GM20431 (cell line): Measurements from ENCODE around the gene TRPM2.

ENCODE experiments used
- in situ Hi-C: fragments of 300-500 bp; cut with MseI, MboI; formaldehyde crosslinking; loops from one replicate; pipeline ENCODE4 v1.15.0; 2020; ENCODE audit warnings: low sequenced_read_pairs; ENCODE audit not compliant: unreplicated experiment

The TRPM2 gene

DNA sequence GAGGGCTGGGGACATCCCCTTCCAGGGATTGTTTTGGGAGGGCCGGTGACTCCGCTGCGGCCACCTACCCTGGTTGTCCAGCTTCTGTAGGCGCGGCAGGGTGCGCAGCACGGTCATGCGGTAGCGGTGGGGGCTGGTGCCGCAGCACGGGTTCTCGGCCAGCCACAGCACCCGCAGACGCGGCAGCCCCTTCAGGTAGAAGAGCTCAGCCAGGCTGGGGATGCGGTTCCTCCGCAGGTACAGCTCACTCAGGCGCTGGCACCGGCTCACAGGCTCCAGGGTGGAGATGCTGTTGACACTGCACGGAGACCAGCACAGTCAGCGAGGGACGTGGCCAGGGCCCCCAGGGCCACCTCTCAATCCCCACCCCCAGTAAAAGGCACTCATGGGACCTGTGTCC lies 20.5 kb upstream of the TRPM2 start:
- in situ Hi-C loops, result loop anchor here (25.0 kb wide), 1 partner anchor 104 kb away; no protein-coding TSS in a partner anchor

DNA sequence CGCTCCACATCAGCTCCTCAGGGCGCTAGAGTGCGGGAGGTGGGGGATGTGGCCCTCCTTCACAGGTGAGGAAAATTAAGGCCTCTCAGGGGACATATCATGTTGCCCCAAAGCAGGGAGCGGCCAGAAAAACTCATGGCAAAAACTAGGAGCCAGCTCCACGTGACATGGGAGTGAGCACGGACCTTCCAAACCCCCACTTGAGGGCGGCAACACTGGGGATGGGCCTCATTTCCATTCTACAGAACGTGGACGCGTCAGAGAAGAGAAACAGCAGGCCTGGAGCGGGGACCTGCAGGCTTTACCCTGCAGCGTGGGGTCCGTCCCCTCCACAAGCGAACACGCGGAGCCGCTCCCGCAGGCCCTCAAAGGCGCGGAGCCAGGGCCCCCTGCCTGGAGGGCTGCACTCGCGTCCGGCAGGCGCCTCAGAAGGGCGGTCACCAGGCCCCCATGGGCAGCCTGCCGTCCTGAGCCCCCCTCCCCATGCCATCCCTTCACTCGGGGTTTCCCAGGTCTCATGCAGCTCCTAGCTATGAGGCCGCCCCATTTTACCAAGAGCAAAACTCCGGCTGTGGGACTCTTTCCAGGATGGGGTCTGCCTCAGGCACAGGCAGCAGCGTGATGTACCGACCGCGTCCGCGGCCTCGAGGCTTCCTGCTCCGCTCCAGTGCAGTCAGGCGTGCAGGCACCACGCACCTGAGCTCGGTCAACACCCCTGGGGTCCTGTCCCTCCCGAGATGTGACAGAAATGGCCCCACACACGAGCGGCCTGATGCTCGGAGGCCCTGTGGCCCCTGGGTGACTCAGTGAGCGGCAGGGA lies 19.7 kb upstream of the TRPM2 start:
- in situ Hi-C loops, result loop anchor here (25.0 kb wide), 1 partner anchor 104 kb away; no protein-coding TSS in a partner anchor

DNA sequence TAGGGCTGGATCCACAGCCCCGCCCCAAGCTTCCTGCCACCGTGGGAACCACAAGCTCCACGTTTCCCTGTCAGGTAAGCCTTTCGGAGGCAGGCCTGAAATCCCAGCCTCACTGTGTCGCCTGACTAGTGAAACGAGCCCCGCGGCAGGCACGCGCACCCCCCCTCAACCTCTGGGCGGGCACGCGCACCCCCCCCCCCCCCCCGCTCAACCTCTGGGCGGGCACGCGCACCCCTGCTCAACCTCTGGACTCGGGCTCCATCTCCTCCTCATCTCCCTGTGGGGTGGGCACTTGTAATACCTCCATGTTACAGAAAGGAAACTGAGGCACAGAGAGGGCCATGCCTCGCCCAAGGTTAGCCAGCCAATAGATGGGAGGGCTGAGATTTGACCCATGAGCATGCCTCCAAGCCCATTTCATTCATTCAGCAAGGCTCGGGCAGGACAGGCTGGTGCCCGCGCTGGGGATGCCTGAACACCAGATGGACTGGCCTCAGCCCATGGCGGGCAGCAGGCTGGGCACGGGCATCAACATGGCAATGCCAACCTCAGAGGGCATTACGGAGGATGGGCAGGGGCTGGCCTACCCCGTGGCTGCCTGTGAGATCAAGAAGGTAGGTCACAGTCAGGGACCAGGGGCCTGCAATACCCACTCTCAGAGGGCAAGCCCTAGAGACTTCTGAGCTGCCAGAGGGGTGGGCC lies 18.9 kb upstream of the TRPM2 start:
- in situ Hi-C loops, result loop anchor here (25.0 kb wide), 1 partner anchor 103 kb away; no protein-coding TSS in a partner anchor

GRCh38 chr21:44335266-44336059 lies 18.0 kb upstream of the TRPM2 start:
- in situ Hi-C loops, result loop anchor here (25.0 kb wide), 1 partner anchor 102 kb away; no protein-coding TSS in a partner anchor

DNA sequence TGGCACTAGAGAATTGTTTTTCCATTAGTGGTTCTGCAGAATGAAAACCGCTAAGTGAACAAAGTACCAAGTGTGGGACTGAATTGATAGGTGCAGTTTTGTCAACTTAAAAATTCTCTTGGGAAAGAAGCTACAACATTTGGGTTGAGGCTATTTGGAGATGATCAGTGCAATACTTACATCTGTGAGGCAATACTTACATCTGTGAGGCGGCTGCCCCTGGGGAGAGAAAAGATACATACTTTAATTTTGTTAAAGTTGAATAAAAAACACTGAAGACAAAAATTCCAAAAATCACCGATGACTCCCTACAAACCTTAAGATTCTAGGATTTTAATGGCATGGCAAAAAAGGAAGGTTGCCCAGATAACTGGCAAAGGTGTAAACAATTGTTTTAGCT lies 16.0 kb upstream of the TRPM2 start:
- in situ Hi-C loops, result loop anchor here (25.0 kb wide), 1 partner anchor 100 kb away; no protein-coding TSS in a partner anchor

GRCh38 chr21:44337941-44338895 lies 15.2 kb upstream of the TRPM2 start:
- in situ Hi-C loops, result loop anchor here (25.0 kb wide), 1 partner anchor 99 kb away; no protein-coding TSS in a partner anchor

- in situ Hi-C loops, result loop anchor here (25.0 kb wide), 1 partner anchor 98 kb away; no protein-coding TSS in a partner anchor
Measured at GRCh38 chr21:44338971-44339910, 14.2 kb upstream of the TRPM2 start, which contains the start of gene CFAP410. Gene CFAP410, minus strand, starts transcription at chr21:44339390. Its CDS starts 196 bp downstream, at chr21:44339194.

DNA sequence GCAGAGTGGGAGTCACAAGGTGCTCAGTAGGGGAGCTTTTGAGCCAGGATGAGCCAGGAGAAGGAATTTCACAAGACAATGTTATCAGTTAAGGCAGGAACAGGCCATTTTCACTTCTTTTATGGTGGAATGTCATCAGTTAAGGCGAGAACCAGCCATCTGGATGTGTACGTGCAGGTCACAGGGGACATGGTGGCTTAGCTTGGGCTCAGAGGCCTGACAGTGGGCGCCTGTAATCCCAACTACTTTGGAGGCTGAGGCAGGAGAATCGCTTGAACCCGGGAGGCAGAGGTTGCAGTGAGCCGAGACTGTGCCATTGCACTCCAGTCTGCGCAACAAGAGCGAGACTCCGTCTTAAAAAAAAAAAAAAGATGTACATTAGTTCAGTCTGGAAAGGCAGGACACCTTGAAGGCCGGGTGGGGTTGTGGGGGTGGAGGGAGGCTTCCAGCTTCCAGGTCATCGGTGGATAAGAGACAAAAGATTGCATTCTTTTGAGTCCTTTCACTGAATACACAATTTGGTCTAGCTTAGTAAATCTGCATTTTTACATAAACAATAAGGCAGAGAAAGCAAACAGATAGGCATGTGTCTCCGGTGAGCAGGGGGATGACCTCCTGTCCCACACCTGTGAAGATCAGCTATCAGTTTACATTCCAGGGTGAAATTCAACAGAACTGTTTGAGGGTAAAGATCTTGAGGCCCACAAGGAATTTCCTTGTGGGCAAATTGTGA lies 11.5 kb upstream of the TRPM2 start:
- in situ Hi-C loops, result loop anchor here (25.0 kb wide), 1 partner anchor 95 kb away; no protein-coding TSS in a partner anchor

DNA sequence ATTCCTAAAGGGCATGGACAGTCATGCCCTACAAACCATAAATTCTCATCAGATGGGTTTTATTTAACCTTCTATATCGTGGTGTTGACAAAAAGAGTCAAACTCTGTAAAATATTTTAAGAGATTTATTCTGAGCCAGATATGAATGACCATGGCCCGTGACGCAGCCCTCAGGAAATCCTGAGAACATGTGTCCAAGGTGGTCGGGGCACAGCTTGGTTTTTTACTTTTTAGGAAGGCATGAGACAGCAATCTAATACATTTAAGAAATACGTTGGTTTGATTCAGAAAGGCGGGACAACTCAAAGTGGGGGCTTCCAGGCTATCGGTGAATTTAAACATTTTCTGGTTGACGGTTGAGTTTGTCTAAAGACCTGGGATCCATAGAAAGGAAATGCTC lies 10.4 kb upstream of the TRPM2 start:
- in situ Hi-C loops, result loop anchor here (25.0 kb wide), 1 partner anchor 94 kb away; no protein-coding TSS in a partner anchor

GRCh38 chr21:44344541-44345183 lies 8.8 kb upstream of the TRPM2 start:
- in situ Hi-C loops, result loop anchor here (25.0 kb wide), 1 partner anchor 93 kb away; no protein-coding TSS in a partner anchor

GRCh38 chr21:44345495-44345894 lies 7.9 kb upstream of the TRPM2 start:
- in situ Hi-C loops, result loop anchor here (25.0 kb wide), 1 partner anchor 92 kb away; no protein-coding TSS in a partner anchor

GRCh38 chr21:44347911-44348451 lies 5.4 kb upstream of the TRPM2 start:
- in situ Hi-C loops, result loop anchor here (25.0 kb wide), 1 partner anchor 89 kb away; no protein-coding TSS in a partner anchor

DNA sequence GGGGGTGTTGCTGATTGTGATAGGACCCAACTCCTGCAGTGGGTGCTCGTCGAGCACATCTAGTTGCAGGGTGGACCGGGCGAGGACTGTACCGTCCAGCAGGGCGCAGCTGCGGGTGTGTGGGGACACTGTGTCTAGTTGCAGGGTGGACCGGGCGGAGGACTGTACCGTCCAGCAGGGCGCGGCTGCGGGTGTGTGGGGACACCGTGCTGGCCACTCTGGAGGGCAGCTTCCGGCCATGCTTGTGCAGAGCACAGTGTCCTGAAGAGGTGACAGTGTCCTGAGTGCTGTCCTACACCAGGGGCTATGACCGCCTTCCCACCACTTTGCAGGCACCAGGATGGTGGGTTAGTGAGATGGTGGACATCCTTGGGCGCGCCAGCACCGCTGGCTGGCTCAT lies 4.6 kb upstream of the TRPM2 start:
- in situ Hi-C loops, result loop anchor here (25.0 kb wide), 1 partner anchor 88 kb away; no protein-coding TSS in a partner anchor

DNA sequence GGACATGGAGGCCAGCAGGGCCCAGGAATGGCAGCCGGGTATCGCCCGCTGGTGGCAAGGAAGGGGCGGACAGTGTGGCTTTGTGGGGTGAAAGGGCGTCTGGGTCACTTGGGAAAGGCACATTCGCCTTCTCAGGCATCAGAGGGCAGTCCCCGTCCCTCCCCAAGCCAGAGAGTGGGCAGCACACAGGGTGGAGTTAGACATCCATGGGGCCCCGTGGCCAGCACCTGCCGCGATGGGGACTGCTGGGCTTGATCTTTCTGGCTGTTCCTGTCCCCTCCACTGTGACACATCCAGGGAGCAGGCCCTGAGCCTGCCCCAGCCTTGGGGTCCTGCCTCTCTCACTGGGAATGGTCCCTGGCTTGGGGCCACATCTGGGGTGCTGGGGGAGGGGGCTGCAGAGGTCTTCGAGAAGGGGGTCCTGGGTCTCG lies 4.0 kb upstream of the TRPM2 start:
- in situ Hi-C loops, result loop anchor here (25.0 kb wide), 1 partner anchor 88 kb away; no protein-coding TSS in a partner anchor

DNA sequence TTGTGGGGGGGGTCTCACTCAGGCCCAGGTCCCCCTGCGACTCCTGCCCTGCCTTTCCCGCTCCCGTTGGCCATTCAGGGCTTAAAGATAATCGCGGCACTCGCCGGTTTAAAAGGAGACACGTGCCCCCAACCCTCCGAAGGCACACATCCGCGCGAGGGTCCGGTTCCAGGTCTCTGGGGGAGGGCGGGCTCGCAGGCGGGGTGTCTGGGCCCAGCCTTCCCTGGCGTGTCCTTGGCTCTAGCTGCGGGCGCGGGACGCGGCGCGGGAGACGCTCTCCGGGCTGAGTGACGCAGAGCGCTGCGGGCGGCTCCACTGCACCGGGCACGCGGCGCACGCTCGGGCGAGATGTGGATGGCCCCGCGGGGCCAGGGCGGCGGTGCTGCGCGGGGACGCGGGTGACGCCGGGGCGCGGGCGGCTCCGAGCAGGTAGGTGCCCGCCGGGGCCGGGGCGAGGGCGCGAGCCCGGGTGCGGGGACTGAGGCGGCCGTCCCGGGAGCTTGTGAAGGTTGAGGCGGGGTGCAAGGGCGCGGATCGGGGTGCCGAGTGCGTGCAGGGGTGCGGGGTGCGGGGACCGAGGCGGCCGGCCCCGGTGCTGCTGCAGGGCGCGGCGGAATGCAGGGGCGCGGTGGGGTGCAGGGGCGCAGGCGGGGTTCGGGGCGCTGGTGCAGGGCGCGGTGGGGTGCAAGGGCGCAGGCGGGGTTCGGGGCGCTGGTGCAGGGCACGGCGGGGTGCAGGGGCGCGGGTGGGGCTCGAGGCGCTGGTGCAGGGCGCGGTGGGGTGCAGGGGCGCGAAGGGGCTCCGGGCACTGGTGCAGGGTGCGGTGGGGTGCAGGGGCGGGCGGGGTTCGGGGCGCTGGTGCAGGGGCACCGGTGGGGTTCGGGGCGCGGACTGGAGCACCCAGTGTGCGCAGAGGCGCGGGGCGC lies 3.3 kb upstream of the TRPM2 start:
- in situ Hi-C loops, result loop anchor here (25.0 kb wide), 1 partner anchor 87 kb away; no protein-coding TSS in a partner anchor
